ENCODE data around the gene ASPG. TPM values are rescaled to one million over a fixed set of nuclear protein-coding genes. Genes with fewer than 3 reads are reported as not detected.

Gene ASPG
- total RNA-seq, 2 experiments from 2014 or later = not detected

DNA sequence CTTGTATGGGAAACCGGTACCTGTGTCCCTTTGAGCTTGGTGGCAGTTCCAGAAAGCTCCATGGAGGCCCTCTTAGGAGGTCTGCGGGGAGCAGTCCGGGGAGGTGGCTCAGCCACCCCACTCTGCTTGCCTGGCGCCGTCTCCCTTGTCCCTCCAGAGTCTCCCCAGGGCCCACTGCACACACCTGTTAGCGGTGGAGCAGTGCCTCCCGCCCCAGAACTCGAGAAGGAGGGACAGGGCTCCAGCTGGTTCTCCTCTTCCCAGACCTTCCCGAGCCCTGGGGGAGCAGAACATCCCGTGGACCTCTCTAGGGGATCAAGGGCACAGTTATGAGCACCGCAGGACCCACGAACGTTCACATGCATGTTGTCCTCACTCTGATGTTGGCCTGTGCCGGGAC lies 10.8 kb downstream of the ASPG start:
- H3K9me2 ChIP-seq (ENCODE audit: insufficient read depth, low read length) = no peaks in the 10 kb centered on the region
- no peak overlapping the region for H2AFZ ChIP-seq (ENCODE audit: low read length)
- no TSS peak for BruUV-seq (replicated peaks)
- H3K27ac ChIP-seq (ENCODE audit: low read depth, low read length, poor library complexity, severe bottlenecking) = no peak overlapping the region
- ChIA-PET CTCF (ENCODE audit: unreplicated experiment) (no interaction called here), POLR2A (no interaction called here)
- no peaks in the 10 kb centered on the region for H3K36me3 ChIP-seq (ENCODE audit: insufficient read depth, low read length)
- DNase-seq (ENCODE audit: low spot score) = no peak
- no peak for TF ChIP-seq EZH2phosphoT487 (IDR thresholded peaks at IDR 0.05; ENCODE audit: borderline replicate concordance, low read depth, low read length)
- TF ChIP-seq, protein P1, sequence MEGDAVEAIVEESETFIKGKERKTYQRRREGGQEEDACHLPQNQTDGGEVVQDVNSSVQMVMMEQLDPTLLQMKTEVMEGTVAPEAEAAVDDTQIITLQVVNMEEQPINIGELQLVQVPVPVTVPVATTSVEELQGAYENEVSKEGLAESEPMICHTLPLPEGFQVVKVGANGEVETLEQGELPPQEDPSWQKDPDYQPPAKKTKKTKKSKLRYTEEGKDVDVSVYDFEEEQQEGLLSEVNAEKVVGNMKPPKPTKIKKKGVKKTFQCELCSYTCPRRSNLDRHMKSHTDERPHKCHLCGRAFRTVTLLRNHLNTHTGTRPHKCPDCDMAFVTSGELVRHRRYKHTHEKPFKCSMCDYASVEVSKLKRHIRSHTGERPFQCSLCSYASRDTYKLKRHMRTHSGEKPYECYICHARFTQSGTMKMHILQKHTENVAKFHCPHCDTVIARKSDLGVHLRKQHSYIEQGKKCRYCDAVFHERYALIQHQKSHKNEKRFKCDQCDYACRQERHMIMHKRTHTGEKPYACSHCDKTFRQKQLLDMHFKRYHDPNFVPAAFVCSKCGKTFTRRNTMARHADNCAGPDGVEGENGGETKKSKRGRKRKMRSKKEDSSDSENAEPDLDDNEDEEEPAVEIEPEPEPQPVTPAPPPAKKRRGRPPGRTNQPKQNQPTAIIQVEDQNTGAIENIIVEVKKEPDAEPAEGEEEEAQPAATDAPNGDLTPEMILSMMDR (conservative IDR thresholded peaks at IDR 0.05; ENCODE audit: low read length) = no peak
- intact Hi-C loops (cut with micrococcal nuclease; ENCODE audit: unreplicated experiment) = no loop called here
- H3K4me3 ChIP-seq (ENCODE audit: low read depth, low read length, poor library complexity, severe bottlenecking) = no peak overlapping the region
- peaks cover 3% of the 10 kb centered on the region for H3K4me1 ChIP-seq (ENCODE audit: insufficient read depth, low read length, poor library complexity, severe bottlenecking)
- no peaks in the 10 kb centered on the region for H3K9me3 ChIP-seq (ENCODE audit: low read length)
- no peaks in the 10 kb centered on the region for H4K20me1 ChIP-seq (ENCODE audit: insufficient read depth, low read length)
- no peaks in the 10 kb centered on the region for H3K79me2 ChIP-seq (ENCODE audit: insufficient read depth, low read depth, low read length)
- no peak overlapping the region for H3K4me2 ChIP-seq (ENCODE audit: low read length)

DNA sequence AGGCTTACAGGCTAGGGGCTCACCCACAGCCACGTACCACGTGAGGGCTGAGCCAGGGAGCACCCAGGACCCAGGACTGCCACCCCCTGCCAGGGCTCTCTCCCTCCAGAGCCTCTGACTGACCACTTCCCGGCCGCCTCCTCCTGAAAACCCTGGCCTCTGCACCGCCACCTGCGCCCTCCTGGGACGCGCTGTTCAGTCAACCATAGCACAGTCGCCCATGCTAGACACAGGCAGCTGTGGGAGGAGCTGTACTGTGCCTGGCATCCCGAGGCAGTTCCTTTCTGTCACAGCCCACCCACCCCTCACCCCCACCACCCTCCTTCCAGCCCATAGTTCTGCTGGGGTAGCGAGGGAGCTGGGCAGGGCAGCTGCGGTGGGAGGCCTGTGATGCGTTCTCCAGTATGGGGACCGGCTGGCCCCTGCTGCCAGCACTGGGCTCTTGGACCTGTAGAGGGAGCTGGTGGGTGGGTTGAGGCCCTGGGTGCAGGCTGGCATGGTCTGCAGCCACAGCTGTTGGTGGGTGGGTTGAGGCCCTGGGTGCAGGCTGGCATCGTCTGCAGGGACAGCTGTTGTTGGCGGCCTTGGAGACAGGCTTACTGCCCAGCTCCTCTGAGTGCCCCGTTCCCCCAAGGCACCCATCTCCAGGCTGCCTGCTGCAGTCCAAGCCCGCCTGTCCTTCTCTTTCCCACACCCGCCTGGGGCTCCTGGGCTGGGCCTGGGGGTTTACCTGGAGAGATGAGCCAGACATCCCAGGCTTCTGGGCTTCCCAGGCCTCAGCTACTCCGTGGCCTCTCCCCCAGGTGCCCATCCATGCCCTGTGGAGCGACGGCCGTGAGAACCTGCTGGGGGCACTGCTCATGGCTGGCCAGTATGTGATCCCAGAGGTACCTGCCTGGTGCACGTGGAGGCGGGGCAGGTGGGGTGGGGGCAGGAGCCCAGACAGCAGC lies 11.5 kb downstream of the ASPG start:
- H3K9me3 ChIP-seq (ENCODE audit: low read length) = no peaks in the 10 kb centered on the region
- ChIA-PET CTCF (ENCODE audit: unreplicated experiment) (no interaction called here), POLR2A (no interaction called here)
- no peak overlapping the region for H3K27ac ChIP-seq (ENCODE audit: low read depth, low read length, poor library complexity, severe bottlenecking)
- TF ChIP-seq, protein P1 (conservative IDR thresholded peaks at IDR 0.05; ENCODE audit: low read length) = peak; percentile 30; the same call in 1 of the 2 replicates
- no peak for TF ChIP-seq EZH2phosphoT487 (IDR thresholded peaks at IDR 0.05; ENCODE audit: borderline replicate concordance, low read depth, low read length)
- DNase-seq (ENCODE audit: low spot score) = peak; percentile 35
- H3K4me1 ChIP-seq (ENCODE audit: insufficient read depth, low read length, poor library complexity, severe bottlenecking) = peaks cover 3% of the 10 kb centered on the region
- no peaks in the 10 kb centered on the region for H3K36me3 ChIP-seq (ENCODE audit: insufficient read depth, low read length)
- no peak overlapping the region for H2AFZ ChIP-seq (ENCODE audit: low read length)
- no peak overlapping the region for H3K4me3 ChIP-seq (ENCODE audit: low read depth, low read length, poor library complexity, severe bottlenecking)
- H3K4me2 ChIP-seq (ENCODE audit: low read length) = no peak overlapping the region
- no peaks in the 10 kb centered on the region for H4K20me1 ChIP-seq (ENCODE audit: insufficient read depth, low read length)
- no peaks in the 10 kb centered on the region for H3K9me2 ChIP-seq (ENCODE audit: insufficient read depth, low read length)
- BruUV-seq (replicated peaks) = no TSS peak
- intact Hi-C loops (cut with micrococcal nuclease; ENCODE audit: unreplicated experiment) = no loop called here
- no peaks in the 10 kb centered on the region for H3K79me2 ChIP-seq (ENCODE audit: insufficient read depth, low read depth, low read length)

Measured in OCI-LY7 (cell line).